ENCODE results near the gene SEMA5A. TPM values are rescaled to one million over a fixed set of nuclear protein-coding genes. Genes with fewer than 3 reads are reported as not detected.

Gene SEMA5A
- polyA plus RNA-seq, 1 of the 3 experiments (the other 2 are of a cell fraction), result 0.58 TPM

GRCh38 chr5:9335754-9336495 is 209.9 kb downstream of the SEMA5A start:
- Histone ChIP-seq H3K9ac (no peak overlapping the region), H3K36me3 (replicated peaks in 1 of 2; ENCODE audit: control insufficient read depth in 1 of 2, insufficient read depth in 2 of 2, low read length in 1 of 2) (no peaks in the 10 kb centered on the region), H3K9me2 (no peaks in the 10 kb centered on the region), H2AFZ (ENCODE audit: low read depth) (no peak overlapping the region), H4K20me1 (ENCODE audit: insufficient read depth) (no peaks in the 10 kb centered on the region), H3K79me2 (ENCODE audit: insufficient read depth) (no peaks in the 10 kb centered on the region), H3K4me2 (no peak overlapping the region; the same call in 1 of the 2 replicates), H3F3A (replicated peaks; ENCODE audit: insufficient read depth) (peaks cover 3% of the 10 kb centered on the region), H3K9me3 (no peaks in the 10 kb centered on the region), H3K4me1 (ENCODE audit: control insufficient read depth in 1 of 2, insufficient read depth in 2 of 2, low read depth in 1 of 2, low read length in 1 of 2) (peaks cover 6 to 19% of the 10 kb centered on the region in 2 experiments; a peak in 3 of 4 replicates), H3K27me3 (ENCODE audit: insufficient read depth) (no peaks in the 10 kb centered on the region), H3K27ac (ENCODE audit: low read depth in 2 of 2, low read length in 1 of 2) (peak overlapping the region in 1 of 2 experiments; percentile 63; a peak in 2 of 4 replicates), H3K4me3 (ENCODE audit: low read depth in 2 of 2, low read length in 1 of 2) (no peak overlapping the region)
- ChIA-PET POLR2A (no interaction called here), CTCF (no interaction called here)
- TF ChIP-seq MAX (IDR thresholded peaks at IDR 0.05; ENCODE audit: low read depth) (no peak), EZH2phosphoT487 (IDR thresholded peaks at IDR 0.05; ENCODE audit: borderline replicate concordance, low read depth) (no peak), SMC3 (IDR thresholded peaks at IDR 0.05; ENCODE audit: low read depth, low read length) (0 out of 2 replicates have a peak, but pooled peaks have one; percentile 1), MXI1 (IDR thresholded peaks at IDR 0.05; ENCODE audit: low read depth, low read length) (peak; percentile 14; the same call in 1 of the 2 replicates), RAD21 (IDR thresholded peaks at IDR 0.05; ENCODE audit: low read length) (peak; percentile 4; the same call in 1 of the 2 replicates), CTCF (IDR thresholded peaks at IDR 0.05) (no peak), NRF1 (IDR thresholded peaks at IDR 0.05; ENCODE audit: low read depth, low read length) (no peak), GATA2 (CRISPR knock-in tag; IDR thresholded peaks at IDR 0.05) (peak; percentile 58; the same call in 1 of the 2 replicates), YY1 (IDR thresholded peaks at IDR 0.05; ENCODE audit: low read depth) (no peak), EP300 (IDR thresholded peaks at IDR 0.05; ENCODE audit: borderline replicate concordance in 1 of 2, low read depth in 1 of 2, low read length in 1 of 2) (no peak; a peak in 1 of 4 replicates), RCOR1 (IDR thresholded peaks at IDR 0.05; ENCODE audit: low read length) (no peak; the same call in 1 of the 2 replicates)
- WGBS (ENCODE audit: low lambda C conversion rate), result 48% methylated on average over 2 of the region's 2 CpGs
- peak; percentile 40 for DNase-seq

- Histone ChIP-seq H3K36me3 (replicated peaks in 1 of 2; ENCODE audit: control insufficient read depth in 1 of 2, insufficient read depth in 2 of 2, low read length in 1 of 2) (no peaks in the 10 kb centered on the region), H4K20me1 (ENCODE audit: insufficient read depth) (no peaks in the 10 kb centered on the region), H3K4me1 (ENCODE audit: control insufficient read depth in 1 of 2, insufficient read depth in 2 of 2, low read depth in 1 of 2, low read length in 1 of 2) (peaks cover 6 to 19% of the 10 kb centered on the region in 2 experiments; a peak in 3 of 4 replicates), H3K79me2 (ENCODE audit: insufficient read depth) (no peaks in the 10 kb centered on the region), H3K4me3 (ENCODE audit: low read depth in 2 of 2, low read length in 1 of 2) (no peak overlapping the region), H3K9me2 (no peaks in the 10 kb centered on the region), H3K9ac (no peak overlapping the region), H3K27ac (ENCODE audit: low read depth in 2 of 2, low read length in 1 of 2) (peak overlapping the region in 1 of 2 experiments; percentile 63; a peak in 2 of 4 replicates), H3K9me3 (no peaks in the 10 kb centered on the region), H3K27me3 (ENCODE audit: insufficient read depth) (no peaks in the 10 kb centered on the region), H3K4me2 (no peak overlapping the region; the same call in 1 of the 2 replicates), H3F3A (replicated peaks; ENCODE audit: insufficient read depth) (peaks cover 3% of the 10 kb centered on the region), H2AFZ (ENCODE audit: low read depth) (no peak overlapping the region)
- ChIA-PET CTCF (no interaction called here), POLR2A (no interaction called here)
- WGBS (ENCODE audit: low lambda C conversion rate), result 27% methylated on average over 2 of the region's 2 CpGs
- DNase-seq, result no peak
- TF ChIP-seq POLR2AphosphoS5 (IDR thresholded peaks at IDR 0.05; ENCODE audit: low read depth, low read length) (no peak), IRF3 (IDR thresholded peaks at IDR 0.05; ENCODE audit: low read depth, low read length) (no peak)
Observed at GRCh38 chr5:9335269-9335668, 210.6 kb downstream of the SEMA5A start.
